ENCODE measurements around the gene TRAF3IP1.

DNA sequence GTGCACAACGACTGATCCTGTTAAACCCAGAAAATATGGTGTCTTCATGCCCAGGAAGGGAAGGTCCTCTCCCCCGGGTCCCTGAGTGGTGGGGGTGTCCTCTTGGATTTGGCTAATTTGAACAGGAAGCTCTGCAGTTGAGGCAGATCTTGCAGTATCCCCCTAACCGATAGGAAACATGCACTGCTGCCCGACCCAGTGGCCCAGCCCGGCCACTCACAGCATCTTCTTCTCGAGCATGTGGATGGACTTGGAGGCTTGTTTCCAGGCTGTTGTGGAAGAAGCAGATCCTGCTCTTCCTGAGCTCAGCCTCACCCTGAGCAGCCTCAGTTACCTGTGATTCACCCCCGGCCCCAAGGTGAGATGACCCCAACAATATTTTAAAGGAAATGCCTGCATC lies 60.0 kb downstream of the TRAF3IP1 start:
- TF ChIP-seq GATA3 (IDR thresholded peaks at IDR 0.05; ENCODE audit: low read depth, low read length) (no peak), GATA2 (IDR thresholded peaks at IDR 0.05; ENCODE audit: low read depth, low read length) (no peak)
